T-cell (primary cell): ENCODE data around the gene TAS2R31. TPM values are rescaled to one million over a fixed set of nuclear protein-coding genes. Genes with fewer than 3 reads are reported as not detected.
"Not testable (repeated sequence)": the region's sequence is repeated elsewhere in the genome, so short reads cannot be mapped to it uniquely, and the experiment has no call there.

Experiments used
- ATAC-seq, 4 experiments: fragments of 200-7000 bp in 3 of 4; fragments of 150-1000 bp in 1 of 4; cut with Tn5 transposase; replicated peaks in 1 of 4; 1 replicate in 3 of 4; 2 replicates in 1 of 4; pipeline ENCODE4 v1.10.0; 2021; ENCODE audit warnings: moderate library complexity in 3 of 4, mild to moderate bottlenecking in 2 of 4, moderate number of reproducible peaks in 1 of 4
- CTCF ChIA-PET, 2 donors: fragments of 300-600 bp; sonication (Branson Sonifier 250); formaldehyde crosslinking; loops; one replicate each; lab custom pipeline; 2022; ENCODE audit warnings: antibody characterized with exemption in 2 of 2; lab: Charles Lee
- POLR2A ChIA-PET, 2 donors: fragments of 300-600 bp; sonication (Branson Sonifier 250); formaldehyde crosslinking; loops; one replicate each; lab custom pipeline; 2022; ENCODE audit warnings: antibody characterized with exemption in 2 of 2; lab: Charles Lee
- DNase-seq, 35 experiments: peaks; one replicate each; pipeline versions ENCODE4 v3.0.0 to v3.0.0-alpha.2; 2013 to 2023
- H3K27ac ChIP-seq: one replicate; pipeline ENCODE4 v1.5.1; 2013; ENCODE audit warnings: low read length
- H3K27me3 ChIP-seq, 2 experiments: replicated peaks in 1 of 2; 1 replicate in 1 of 2; 2 replicates in 1 of 2; pipeline versions ENCODE4 v1.6.1 to v1.7.0; 2013; ENCODE audit warnings: low read length in 1 of 2, mixed read lengths in 1 of 2; ENCODE audit not compliant: control insufficient read depth in 2 of 2, insufficient read depth in 2 of 2; ENCODE audit errors: extremely low read depth in 1 of 2
- H3K36me3 ChIP-seq, 2 donors: 1 replicate in 1 of 2; 2 replicates in 1 of 2; pipeline versions ENCODE4 v1.6.1 to v1.7.0; 2013; ENCODE audit warnings: low read length in 1 of 2; ENCODE audit not compliant: control insufficient read depth in 2 of 2, insufficient read depth in 1 of 2; ENCODE audit errors: extremely low read depth in 1 of 2
- H3K4me1 ChIP-seq, 2 experiments: 1 replicate in 1 of 2; 2 replicates in 1 of 2; pipeline versions ENCODE4 v1.6.1 to v1.7.0; 2013; ENCODE audit warnings: low read length in 2 of 2, mixed read lengths in 1 of 2; ENCODE audit not compliant: insufficient read depth in 2 of 2, control insufficient read depth in 1 of 2; ENCODE audit errors: extremely low read depth in 1 of 2
- H3K4me3 ChIP-seq, 2 donors: 1 replicate in 1 of 2; 2 replicates in 1 of 2; pipeline versions ENCODE4 v1.5.1 to v1.7.0; 2013; ENCODE audit warnings: mild to moderate bottlenecking in 2 of 2, low read length in 1 of 2, moderate library complexity in 1 of 2; ENCODE audit not compliant: control insufficient read depth in 1 of 2; ENCODE audit errors: extremely low read depth in 1 of 2
- H3K9me3 ChIP-seq: 2 replicates; pipeline ENCODE4 v1.7.0; 2013
- H3K27ac Mint-ChIP-seq, 2 donors: one replicate each; pipeline ENCODE4 v1.8.0; 2020 to 2021; ENCODE audit warnings: mild to moderate bottlenecking in 2 of 2, mixed read lengths in 2 of 2
- H3K27me3 Mint-ChIP-seq, 2 donors: one replicate each; pipeline ENCODE4 v1.8.0; 2021 to 2022; ENCODE audit warnings: mixed read lengths in 2 of 2
- H3K36me3 Mint-ChIP-seq: one replicate; pipeline ENCODE4 v1.8.0; 2021; ENCODE audit warnings: mixed read lengths
- H3K4me1 Mint-ChIP-seq, 3 donors: one replicate each; pipeline ENCODE4 v1.8.0; 2020 to 2022; ENCODE audit warnings: mixed read lengths in 3 of 3, mild to moderate bottlenecking in 1 of 3
- H3K4me3 Mint-ChIP-seq, 3 donors: one replicate each; pipeline ENCODE4 v1.8.0; 2020 to 2022; ENCODE audit warnings: mild to moderate bottlenecking in 3 of 3, mixed read lengths in 3 of 3, moderate library complexity in 3 of 3
- H3K9me3 Mint-ChIP-seq, 3 donors: one replicate each; pipeline ENCODE4 v1.8.0; 2020 to 2022; ENCODE audit warnings: mixed read lengths in 3 of 3
- WGBS: methylation state at CpG from one replicate; pipeline ENCODE4 v1.1.5; 2013; ENCODE audit warnings: missing lambda C conversion rate; ENCODE audit not compliant: insufficient coverage; 5-methylcytosine and 5-hydroxymethylcytosine counted together
- total RNA-seq, 35 experiments: library from RNA in 6 of 35; stranded (reverse) in 6 of 35; fragments of 120-200 nt in 1 of 35; gene quantifications; one replicate each; pipeline versions ENCODE4 v1.2.1 to v1.2.4 and lab custom pipeline; 2013 to 2026

The TAS2R31 gene
- total RNA-seq, 5 donors from 2014 or later (not counting 1 experiment from before 2014, with no cell fraction given): 2.4 to 4.3 (median 3.6) TPM

- DNase-seq: no peak
- H3K27ac ChIP-seq: no peak overlapping the region
- CTCF ChIA-PET: no interaction called here
Observed at GRCh38 chr12:11067514-11067913, 36.3 kb upstream of the TAS2R31 start.

GRCh38 chr12:11062194-11062593 is 31.0 kb upstream of the TAS2R31 start, which contains the start of gene TAS2R46:
Gene TAS2R46, minus strand, starts transcription at chr12:11062294. Its CDS starts 0 bp downstream, at chr12:11062294.
- H3K36me3 ChIP-seq, H3K27ac ChIP-seq, ATAC-seq, CTCF ChIA-PET, H3K9me3 Mint-ChIP-seq, H3K27ac Mint-ChIP-seq, H3K27me3 Mint-ChIP-seq, DNase-seq, H3K4me1 ChIP-seq, H3K4me3 ChIP-seq, H3K27me3 ChIP-seq, POLR2A ChIA-PET, H3K9me3 ChIP-seq, H3K4me3 Mint-ChIP-seq: not testable (repeated sequence)
- no CpG with 5 or more reads among the region's 1 CpG for WGBS
- peaks cover 30% of the 10 kb centered on the region for H3K36me3 Mint-ChIP-seq
- peaks cover 13 to 35% (median 23%) of the 10 kb centered on the region in 3 donors for H3K4me1 Mint-ChIP-seq

More at GRCh38 chr12:11067514-11067913, 36.3 kb upstream of the TAS2R31 start:
- no peak overlapping the region for H3K4me3 ChIP-seq
- no CpG with 5 or more reads among the region's 2 CpGs for WGBS
- no peaks in the 10 kb centered on the region for H3K27me3 ChIP-seq
- H3K4me1 Mint-ChIP-seq: peaks cover 7 to 22% (median 21%) of the 10 kb centered on the region in 3 donors
- H3K27ac Mint-ChIP-seq: no peak overlapping the region
- H3K27me3 Mint-ChIP-seq: no peaks in the 10 kb centered on the region
- ATAC-seq: no peak
- peaks cover 0 to 3% (median 0%) of the 10 kb centered on the region in 3 donors for H3K9me3 Mint-ChIP-seq
- peaks cover 0 to 2% of the 10 kb centered on the region in 2 experiments for H3K4me1 ChIP-seq
- POLR2A ChIA-PET: no interaction called here
- no peak overlapping the region for H3K4me3 Mint-ChIP-seq
- peaks cover 46% of the 10 kb centered on the region for H3K36me3 Mint-ChIP-seq
- no peaks in the 10 kb centered on the region for H3K36me3 ChIP-seq
- H3K9me3 ChIP-seq: no peaks in the 10 kb centered on the region

DNA sequence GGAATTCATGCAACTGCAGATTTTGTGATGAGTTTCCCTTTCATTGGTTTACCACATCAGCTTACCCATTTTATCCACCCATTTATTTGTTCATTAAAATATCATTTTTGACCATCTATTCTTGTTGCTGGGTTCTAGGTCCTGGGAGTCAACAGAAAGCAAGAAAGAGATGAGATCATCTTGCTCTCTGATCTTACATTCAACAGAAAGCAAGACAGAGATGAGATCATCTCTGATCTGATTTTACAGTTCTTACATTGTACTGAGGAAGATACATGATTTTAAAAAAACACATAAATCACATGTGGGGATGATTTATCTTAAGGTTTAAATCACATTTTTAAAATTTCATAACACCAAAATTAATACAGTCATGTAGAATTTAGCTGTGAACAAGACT is 28.6 kb upstream of the TAS2R31 start:
- H3K27me3 ChIP-seq: no peaks in the 10 kb centered on the region
- no peak overlapping the region for H3K27ac ChIP-seq
- H3K4me1 ChIP-seq: no peaks in the 10 kb centered on the region
- POLR2A ChIA-PET: no interaction called here
- H3K36me3 ChIP-seq: no peaks in the 10 kb centered on the region
- Mint-ChIP-seq H3K4me1 (peaks cover 13 to 27% (median 20%) of the 10 kb centered on the region in 3 donors), H3K9me3 (no peaks in the 10 kb centered on the region), H3K27ac (no peak overlapping the region), H3K27me3 (no peaks in the 10 kb centered on the region), H3K36me3 (peaks cover 38% of the 10 kb centered on the region), H3K4me3 (no peak overlapping the region)
- H3K9me3 ChIP-seq: no peaks in the 10 kb centered on the region
- CTCF ChIA-PET: no interaction called here
- no peak overlapping the region for H3K4me3 ChIP-seq
- ATAC-seq: no peak
- no peak for DNase-seq

DNA sequence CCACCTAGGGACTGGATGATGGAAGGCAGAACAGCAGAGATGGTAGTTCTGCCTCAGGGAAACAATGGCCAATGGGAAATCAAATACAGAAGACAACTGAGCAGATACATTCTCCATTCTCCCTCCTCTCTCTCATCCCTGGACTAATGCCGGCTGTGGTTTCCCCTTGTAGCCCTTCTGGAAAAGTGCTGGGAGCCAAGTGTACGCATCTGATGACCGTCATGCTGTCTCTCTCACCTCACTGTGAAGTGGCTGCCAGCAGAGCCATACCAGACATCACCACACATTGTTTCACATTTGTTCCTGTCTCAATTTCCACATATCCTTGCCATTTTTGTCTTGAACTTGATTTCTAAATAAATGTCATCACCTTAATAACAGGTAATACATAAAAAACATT is 27.8 kb upstream of the TAS2R31 start:
- no peak overlapping the region for H3K4me3 Mint-ChIP-seq
- ATAC-seq (no peak), DNase-seq (no peak)
- ChIA-PET CTCF (no interaction called here), POLR2A (no interaction called here)
- no peaks in the 10 kb centered on the region for H3K36me3 ChIP-seq
- H3K27ac ChIP-seq: no peak overlapping the region
- no peak overlapping the region for H3K27ac Mint-ChIP-seq
- no peak overlapping the region for H3K4me3 ChIP-seq
- H3K4me1 ChIP-seq: no peaks in the 10 kb centered on the region
- H3K9me3 ChIP-seq: no peaks in the 10 kb centered on the region
- H3K4me1 Mint-ChIP-seq: peaks cover 7 to 25% (median 16%) of the 10 kb centered on the region in 3 donors
- peaks cover 33% of the 10 kb centered on the region for H3K36me3 Mint-ChIP-seq
- no peaks in the 10 kb centered on the region for H3K27me3 Mint-ChIP-seq
- 100% methylated on average over 2 of the region's 3 CpGs for WGBS
- no peaks in the 10 kb centered on the region for H3K9me3 Mint-ChIP-seq
- no peaks in the 10 kb centered on the region for H3K27me3 ChIP-seq

DNA sequence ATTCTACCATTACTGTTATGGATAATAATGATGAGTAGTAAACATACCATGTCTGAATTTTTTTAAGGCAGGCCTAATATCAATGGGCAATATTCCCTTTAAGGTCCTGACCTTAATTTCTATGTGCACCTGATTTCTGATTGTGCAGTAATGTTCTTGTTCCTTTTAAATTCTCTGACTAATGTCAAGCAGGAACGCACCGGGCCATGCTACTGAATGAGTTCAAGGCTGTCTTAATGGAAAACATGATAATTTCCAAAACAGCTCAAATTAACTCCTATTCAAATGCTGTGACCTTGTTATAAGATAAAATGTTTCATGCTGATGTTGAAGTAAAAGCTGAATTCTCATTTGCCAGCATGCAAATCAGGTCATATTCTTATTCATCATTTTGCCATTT is 24.1 kb upstream of the TAS2R31 start:
- H3K9me3 Mint-ChIP-seq: peaks cover 8 to 13% (median 12%) of the 10 kb centered on the region in 3 donors
- H3K36me3 Mint-ChIP-seq: peaks cover 51% of the 10 kb centered on the region
- H3K4me3 ChIP-seq: no peak overlapping the region
- CTCF ChIA-PET: interaction anchor here in 1 of 2 donors (0.5 kb wide), 1 partner anchor 286 kb away, joined by 3 read pairs; no protein-coding TSS in a partner anchor
- ATAC-seq (no peak), DNase-seq (no peak)
- H3K27ac Mint-ChIP-seq: no peak overlapping the region
- no peak overlapping the region for H3K27ac ChIP-seq
- H3K4me1 ChIP-seq: no peaks in the 10 kb centered on the region
- no peak overlapping the region for H3K4me3 Mint-ChIP-seq
- peaks cover 3% of the 10 kb centered on the region for H3K9me3 ChIP-seq
- H3K4me1 Mint-ChIP-seq: peaks cover 0 to 3% (median 0%) of the 10 kb centered on the region in 3 donors
- H3K36me3 ChIP-seq: peaks cover 0 to 3% of the 10 kb centered on the region in 2 donors
- POLR2A ChIA-PET: no interaction called here
- H3K27me3 Mint-ChIP-seq: no peaks in the 10 kb centered on the region
- no CpG with 5 or more reads among the region's 2 CpGs for WGBS
- H3K27me3 ChIP-seq: no peaks in the 10 kb centered on the region

GRCh38 chr12:11049806-11050531 is 18.8 kb upstream of the TAS2R31 start:
- H3K4me3 Mint-ChIP-seq, H3K4me1 ChIP-seq, H3K27me3 ChIP-seq, DNase-seq, H3K4me3 ChIP-seq, H3K36me3 ChIP-seq, H3K27ac ChIP-seq, H3K9me3 ChIP-seq, ATAC-seq, CTCF ChIA-PET, H3K27ac Mint-ChIP-seq, H3K27me3 Mint-ChIP-seq, POLR2A ChIA-PET: not testable (repeated sequence)
- Mint-ChIP-seq H3K4me1 (peaks cover 7 to 13% (median 9%) of the 10 kb centered on the region in 3 donors), H3K36me3 (peaks cover 62% of the 10 kb centered on the region), H3K9me3 (peaks cover 8 to 20% (median 18%) of the 10 kb centered on the region in 3 donors)
- WGBS: 88% methylated on average over 3 of the region's 7 CpGs
